Ecto neural progenitor cell (in vitro differentiated cells): ENCODE data around the gene SSTR3.
"Not testable (repeated sequence)": the region's sequence is repeated elsewhere in the genome, so short reads cannot be mapped to it uniquely, and the experiment has no call there.

Experiments used
- DNase-seq: peaks from one replicate; pipeline ENCODE4 v3.0.0-alpha.2; 2018; ENCODE audit warnings: low spot score

Gene SSTR3

DNA sequence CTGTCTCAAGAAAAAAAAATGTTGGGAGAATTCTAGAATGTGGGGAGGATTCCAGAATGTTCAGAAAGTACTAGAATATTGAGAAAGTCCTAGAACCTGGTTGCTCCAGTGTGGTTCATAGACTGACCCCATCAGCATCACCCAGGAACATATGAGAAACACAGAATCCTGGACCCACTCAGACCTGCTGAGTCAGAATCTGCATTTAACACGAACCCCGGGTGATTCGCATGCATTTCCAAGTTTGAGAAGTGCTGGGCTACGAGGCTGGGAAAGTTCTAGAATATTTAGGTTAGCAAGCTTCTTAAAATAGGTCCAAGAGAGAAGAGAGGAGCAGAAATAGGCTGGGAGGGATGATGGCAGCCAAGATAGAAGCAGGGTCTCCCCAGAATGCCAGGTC is 30.6 kb downstream of the SSTR3 start:
- no peak for DNase-seq

DNA sequence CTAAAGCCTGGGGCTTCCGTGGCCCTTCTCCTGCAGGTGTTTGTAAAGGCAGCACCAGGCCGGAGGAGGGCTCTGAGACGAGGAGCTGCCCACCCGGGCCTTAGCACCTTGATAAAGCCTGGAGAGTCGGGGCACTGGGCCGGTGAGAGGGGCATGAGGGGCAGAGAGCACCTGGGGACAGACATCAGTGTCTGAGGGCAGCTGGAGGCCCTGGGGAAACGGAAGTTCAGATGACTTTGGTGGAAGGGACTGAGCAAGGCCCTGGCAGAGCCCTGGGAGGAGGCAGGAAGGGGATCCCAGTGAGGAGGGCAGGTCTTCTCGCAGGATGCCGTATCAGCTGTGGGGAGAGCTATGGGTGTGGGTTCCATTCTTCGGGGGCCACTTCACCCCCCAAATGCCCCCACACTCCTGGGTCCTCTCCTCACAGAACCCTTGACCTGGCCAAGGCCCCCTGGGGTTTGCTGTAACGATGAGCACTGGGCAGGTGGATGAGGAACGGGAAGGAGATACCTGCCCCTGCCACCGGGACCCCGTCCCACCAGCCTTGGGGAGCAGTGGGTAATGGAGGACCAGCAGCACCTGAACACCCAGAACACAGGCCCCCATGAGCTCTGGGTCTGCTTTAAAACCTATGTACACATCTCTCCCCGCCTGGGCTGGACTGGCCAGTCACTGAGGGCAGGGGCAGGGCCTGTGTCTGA is 31.6 kb downstream of the SSTR3 start:
- DNase-seq: no peak

DNA sequence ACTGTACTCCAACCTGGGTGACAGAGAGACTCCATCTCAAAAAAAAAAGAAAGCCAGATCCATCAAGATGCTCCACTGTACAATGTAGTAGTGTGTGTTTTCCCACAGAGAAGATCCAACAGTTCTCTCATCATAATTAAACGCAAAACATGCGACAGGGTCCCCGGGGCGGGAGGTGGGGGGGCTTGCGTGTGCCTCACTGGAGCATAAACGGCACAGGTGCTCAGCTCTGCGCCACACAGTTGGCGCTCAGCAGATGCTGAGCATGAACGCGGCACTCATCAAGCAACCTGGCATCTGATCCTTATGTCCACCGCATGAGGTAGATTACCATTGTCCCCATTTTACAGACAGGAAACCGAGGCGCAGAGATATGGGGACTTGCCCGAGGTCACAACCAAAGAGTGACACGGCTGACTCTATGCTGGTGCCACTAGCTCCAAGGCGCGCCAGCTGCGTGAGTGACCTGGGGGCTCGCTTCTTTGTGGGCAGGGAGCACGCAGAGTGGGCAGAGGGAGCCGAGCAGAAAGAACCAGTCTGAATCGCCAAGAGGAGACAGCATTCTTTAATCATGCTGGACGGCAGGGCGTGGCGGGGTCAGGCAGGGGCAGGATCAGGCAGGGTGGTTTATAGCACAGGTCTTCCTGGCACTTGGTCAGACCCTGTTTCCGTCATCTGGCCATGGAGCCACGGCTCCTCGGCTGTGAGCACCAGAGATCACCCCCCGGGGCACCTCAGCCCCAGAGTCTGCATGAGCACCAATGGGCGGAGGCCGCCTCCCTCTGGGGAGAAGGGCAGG is 32.5 kb downstream of the SSTR3 start:
- DNase-seq: no peak

DNA sequence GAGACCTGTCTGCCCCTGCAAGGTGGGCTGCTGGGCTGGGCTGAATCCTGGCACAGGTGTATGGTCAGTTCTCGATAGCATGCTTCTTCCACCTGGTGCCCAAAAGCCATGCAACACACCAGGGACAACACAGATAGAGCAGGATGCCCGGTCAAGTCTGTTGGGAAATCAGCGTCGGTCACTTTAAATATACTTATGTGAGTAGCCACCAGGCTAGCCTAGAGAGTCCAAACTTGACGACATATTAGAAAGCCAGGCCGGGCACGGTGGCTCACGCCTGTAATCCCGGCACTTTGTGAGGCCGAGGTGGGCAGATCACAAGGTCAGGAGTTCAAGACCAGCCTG is 33.2 kb downstream of the SSTR3 start:
- no peak for DNase-seq

DNA sequence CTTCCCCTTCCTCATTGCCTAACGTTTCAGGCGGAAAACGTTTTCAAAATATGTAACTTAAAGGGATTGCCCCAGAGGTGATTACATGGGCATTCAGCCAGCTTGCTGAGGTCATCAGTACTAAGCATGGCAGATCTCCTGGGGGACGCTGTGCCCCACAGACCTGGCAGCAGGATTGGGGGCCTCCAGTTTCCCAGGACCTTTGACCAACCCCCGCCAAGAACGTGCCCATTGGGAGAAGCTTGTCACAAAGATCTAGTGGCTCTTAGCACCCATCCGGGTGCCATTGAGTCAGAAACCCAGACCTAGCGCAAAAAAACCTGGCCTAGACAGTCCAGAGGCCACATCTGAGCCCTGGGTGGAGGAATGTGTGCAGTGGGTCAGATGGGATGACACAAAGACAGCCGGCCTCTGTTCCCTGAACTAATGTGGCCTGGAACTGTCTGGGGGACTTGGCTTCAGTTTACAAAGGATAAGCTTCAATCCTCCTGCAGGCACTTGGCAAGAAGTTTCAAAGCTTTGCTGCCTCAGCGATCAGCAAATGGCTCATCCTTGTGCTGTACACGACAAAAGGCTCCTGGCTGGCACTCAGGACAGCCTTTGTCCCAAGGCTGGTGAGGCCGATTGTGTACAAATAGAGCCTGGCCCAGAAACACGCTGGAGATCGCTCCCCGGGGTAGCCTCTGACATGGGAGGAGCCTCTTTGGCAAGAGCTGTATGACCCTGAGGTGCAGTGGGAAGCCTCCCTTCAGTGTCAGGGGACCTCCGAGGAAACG is 33.7 kb downstream of the SSTR3 start:
- DNase-seq: no peak

DNA sequence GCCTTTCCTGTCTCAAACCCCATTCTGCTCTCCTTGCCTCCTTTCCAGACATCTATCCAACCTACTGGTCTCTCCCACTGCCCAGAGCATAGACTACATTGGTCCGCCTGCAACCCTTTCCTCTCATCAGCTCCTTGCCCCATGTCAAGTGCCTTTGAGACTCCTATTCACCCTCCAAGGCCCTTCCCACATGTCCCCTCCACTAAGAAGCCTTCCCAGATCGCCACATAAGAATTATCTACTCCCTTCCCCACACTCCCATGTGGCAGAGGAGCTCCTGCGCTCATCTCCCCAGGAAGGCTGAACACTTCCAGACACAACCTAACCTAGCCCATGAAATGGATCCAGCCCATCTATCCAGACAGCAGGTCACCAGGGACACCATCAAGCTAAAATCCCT is 34.5 kb downstream of the SSTR3 start:
- DNase-seq: no peak

DNA sequence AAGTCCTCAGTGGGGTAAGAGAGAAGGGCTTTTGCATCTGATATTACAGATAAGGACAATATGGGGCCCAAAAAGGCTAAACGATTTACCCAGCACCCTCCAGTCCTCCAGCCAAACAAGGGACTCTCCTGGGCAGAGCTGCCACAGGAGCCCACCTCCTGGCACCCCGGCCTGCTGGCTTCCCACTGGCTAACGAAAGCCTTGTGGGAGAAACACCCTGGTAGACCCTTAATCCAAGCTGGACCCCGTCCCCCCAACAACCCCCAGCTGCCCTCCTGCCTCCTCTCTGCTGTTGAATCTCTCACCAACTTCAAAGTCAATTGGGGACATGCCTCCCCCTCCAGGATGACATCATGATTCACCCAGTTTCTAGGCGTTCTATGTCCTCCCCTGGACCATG is 35.1 kb downstream of the SSTR3 start:
- no peak for DNase-seq

DNA sequence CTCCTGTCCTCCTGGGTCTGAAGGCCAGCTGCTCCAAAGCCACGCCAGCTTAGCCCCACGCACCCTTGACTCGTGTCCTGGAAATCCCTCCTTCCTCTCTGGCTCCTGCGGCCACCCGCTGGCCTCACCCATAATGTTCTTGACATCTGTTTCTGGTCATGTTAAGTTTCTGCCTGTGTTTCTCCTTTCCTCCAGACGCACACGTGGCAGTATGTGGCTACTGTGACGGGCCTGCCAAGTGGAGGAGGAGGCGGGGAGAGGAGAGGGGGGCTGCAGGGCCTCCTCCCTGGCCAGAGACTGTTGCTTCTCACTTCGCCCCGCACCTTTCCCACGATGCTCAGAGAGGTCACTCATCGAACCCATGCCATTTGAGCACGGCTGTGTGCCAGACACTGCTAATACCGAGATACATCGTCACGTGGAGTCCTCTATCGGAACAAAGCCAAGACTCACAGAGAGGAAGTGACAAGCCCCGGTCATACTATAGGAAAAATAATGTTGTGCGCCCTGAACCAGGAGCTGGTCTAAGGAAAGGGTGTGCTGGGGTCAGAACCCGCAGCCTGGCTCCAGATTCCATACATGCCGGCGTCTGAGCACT is 35.7 kb downstream of the SSTR3 start:
- no peak for DNase-seq

DNA sequence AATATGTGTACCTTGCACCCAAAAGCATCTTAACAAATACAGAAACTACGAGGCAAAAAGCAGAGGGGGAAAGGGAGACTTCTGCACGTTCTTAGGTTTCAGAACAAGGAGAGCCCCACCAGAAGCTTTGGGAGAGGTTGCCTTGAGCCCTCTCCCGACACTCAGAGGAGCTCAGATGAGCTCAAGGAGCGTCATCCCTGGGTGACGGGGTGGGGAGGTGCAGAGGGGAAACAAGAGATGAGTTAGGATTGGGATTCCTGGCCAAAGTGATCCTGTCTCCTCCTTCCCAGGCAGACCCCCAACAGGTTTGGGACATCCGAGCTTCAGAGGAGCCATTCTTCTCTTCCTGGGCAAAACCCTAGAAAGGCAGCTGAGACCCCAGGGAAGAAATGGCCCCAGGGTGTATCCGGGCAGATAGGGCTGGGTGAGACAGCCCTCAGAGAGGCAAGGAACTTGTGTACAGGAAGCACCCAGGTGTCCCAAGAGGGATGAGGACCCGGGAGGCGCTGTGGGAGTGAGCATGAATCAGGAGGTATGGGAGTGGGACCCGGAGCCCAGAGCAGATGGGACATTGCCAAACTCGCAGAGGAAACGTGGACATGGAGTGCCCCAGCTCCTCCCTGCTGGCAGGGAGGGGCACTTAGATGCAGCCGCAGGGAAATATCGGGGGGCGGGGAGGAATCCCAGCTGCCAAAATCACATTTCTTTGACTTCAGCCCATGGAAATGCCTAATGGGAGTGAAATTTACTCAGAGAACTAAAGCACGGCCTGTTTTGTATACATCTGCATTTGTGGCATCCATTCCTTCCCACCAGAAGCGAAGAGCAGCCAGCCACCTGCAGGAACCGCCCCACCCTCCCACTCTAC is 36.6 kb downstream of the SSTR3 start:
- no peak for DNase-seq

DNA sequence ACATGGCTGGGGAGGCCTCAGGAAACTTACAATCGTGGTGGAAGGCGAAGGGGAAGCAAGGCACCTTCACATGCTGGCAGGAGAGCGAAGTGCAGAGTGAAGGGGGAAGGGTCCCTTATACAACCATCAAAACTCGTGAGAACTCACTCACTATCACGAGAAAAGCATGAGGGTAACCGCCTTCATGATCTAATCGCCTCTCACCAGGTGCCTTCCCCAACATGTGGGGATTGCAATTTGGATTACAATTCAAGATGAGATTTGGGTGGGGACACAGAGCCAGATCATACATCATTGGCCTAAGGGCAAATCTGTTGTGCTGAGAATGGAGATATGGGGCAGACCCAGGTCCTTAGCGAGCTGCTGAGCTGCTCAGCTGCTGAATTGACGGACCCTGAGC is 37.3 kb downstream of the SSTR3 start:
- no peak for DNase-seq

DNA sequence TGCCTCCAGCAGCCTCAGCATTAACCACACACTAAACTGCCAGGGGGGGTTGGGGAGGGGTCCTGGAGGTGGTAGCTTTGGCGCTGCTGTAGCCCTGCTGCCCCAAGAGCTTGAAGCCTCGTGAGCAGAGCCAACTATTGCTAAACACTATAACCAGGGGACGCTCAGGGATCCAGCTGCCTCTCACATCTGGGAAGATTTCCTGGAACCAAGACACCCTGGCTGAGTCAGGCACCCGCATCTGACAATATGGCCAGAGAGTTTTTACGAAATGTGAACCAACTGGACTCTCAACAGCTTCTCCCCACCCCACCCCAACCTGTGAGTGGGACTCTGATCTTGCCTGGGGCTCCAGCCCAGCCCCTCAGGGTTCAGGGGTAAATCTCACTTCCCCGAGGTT is 38.6 kb downstream of the SSTR3 start:
- DNase-seq: no peak

DNA sequence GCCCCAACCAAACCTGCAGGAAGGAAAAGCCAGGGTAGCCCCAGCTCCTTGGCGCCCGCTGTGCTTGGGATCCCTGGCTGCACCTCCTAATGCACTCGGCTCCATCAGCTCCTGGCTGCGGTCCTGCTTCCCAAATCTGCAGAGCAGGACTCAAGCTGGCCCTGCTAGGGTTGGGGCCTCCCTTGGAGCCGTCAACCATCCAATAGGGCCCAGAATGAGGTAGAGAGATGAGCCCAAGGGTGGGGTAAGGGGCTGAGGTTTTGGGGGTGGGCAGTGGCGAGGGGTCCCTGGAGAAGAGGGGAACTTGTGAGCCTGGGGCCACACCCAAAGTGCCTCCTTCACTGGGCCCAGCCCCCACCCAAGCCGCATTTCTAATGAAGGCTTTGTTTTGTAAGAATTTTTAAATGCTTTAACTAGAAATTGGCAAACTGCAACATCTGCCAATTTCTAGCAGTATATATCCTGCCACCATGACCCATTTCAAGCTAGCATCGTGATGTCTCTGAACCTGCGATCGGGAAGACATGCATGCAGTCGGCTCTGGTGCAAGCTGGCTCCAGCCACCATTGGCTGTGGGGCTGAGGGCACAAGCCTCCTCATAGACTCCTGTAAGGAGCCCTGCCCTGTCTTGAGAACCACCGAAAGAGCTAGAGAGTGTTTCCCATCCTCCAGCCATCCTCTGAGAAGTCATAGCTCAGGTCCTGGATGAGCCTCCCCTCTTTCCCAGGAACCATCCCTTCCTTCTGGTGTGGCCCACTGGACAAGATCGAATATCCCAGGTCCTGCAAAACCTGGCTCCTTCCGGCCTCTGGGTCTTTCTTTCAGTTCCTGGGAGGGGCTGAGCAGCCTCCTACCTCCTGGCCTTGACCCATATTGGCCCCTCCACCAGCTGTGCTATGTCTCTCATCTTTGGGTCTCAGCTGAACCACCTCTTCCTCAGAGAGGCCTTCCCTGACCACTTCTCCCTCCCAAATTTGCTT is 39.7 kb downstream of the SSTR3 start:
- no peak for DNase-seq

DNA sequence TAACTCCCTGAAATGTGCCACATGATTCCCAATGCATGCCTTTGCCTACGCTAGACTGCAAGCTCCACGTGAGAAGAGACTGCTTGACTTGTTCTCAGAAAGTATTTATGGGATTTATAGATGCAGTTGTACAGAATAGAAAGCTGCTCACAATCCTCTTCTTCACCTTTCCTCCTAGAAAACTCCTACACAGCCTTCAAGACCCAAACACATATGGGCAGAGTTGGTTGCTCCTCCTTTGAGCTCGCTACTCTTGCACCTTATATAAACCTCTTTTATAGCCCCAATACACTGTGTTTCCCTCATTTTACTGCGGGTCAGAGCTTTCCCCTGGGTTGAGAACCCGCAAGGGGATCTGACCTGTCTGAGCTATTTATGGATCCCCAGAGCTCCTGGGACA is 40.6 kb downstream of the SSTR3 start:
- no peak for DNase-seq

DNA sequence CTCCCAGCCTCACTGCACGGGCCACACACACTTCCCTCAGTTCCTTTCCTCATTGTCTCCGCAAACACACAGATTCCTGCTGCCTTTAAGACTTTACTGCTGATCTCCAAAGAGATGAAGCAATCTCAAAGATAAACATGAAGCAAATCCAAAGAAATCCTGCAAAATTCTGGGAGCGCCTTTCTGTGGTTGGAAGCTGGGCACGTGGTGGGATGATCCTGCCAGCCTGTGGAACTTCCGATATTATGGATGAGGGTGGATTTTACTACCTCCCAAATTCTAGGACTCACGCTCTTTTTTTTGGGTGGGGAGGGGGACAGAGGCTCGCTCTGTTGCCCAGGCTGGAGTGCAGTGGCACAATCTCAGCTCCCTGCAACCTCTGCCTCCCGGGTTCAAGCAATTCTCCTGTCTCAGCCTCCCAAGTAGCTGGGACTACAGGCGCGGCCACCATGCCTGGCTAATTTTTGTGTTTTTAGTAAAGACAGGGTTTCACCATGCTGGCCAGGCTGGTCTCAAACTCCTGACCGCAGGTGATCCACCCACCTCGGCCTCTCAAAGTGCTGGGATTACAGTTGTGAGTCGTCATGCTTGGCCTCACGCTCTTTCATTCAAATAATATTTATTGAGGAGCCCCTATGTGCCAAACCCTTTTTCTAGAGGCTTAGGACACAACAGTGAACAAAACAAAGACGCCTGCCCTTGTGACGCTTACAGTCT is 41.4 kb downstream of the SSTR3 start:
- not testable (repeated sequence) for DNase-seq

DNA sequence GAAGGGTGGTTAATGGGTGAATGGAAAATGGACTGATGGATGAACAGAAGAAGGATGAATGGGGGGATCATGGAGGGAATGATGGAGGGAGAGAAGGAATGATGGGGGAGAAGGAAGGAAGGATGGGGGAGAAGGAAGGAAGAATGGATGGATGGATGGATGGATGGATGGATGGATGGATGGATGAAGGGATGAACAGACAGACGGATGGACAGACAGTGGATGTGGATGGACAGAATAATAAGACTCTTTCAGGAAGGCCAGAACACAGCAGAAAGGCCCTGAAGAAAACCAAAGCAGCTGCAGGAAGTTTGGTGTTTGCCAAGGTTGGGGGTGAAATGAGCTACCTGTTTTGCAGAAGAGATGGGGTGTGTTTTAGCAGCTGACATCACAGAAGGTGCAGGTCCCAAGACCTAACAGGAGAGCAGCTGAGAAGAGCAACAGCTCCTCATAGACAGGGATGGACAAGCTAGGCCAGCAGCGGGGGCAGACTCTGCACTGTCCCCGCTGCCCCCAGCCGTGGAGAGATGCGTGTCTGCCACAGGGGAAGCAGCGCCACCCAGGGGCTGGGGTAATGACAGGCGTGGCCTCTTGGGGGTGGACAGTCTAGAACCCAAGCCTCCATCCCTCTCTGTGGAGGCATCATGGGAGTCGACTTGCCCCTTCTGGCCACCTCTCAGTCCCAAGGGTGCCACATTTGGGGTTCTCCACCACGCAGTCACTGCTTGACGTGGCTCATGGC is 42.2 kb downstream of the SSTR3 start:
- no peak for DNase-seq

DNA sequence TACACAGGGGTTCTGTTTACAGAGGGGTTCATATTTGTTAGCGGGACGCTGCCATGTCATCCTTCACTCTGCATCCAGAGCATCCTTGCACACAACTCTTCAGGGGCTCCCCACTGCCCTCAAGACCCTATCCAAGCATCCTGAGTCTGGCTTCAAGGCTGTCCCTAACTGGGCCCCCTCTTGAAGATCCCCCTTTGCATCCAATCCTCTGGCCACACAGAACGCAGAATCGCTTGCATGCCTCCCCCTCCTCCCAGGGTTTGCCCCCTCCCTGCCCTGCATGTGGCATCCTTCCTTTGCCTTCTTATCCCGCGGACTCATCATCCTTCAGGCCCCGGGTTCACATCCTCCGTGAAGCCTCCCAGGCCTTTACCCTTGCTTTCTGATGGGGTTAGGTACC is 42.9 kb downstream of the SSTR3 start:
- DNase-seq: no peak

DNA sequence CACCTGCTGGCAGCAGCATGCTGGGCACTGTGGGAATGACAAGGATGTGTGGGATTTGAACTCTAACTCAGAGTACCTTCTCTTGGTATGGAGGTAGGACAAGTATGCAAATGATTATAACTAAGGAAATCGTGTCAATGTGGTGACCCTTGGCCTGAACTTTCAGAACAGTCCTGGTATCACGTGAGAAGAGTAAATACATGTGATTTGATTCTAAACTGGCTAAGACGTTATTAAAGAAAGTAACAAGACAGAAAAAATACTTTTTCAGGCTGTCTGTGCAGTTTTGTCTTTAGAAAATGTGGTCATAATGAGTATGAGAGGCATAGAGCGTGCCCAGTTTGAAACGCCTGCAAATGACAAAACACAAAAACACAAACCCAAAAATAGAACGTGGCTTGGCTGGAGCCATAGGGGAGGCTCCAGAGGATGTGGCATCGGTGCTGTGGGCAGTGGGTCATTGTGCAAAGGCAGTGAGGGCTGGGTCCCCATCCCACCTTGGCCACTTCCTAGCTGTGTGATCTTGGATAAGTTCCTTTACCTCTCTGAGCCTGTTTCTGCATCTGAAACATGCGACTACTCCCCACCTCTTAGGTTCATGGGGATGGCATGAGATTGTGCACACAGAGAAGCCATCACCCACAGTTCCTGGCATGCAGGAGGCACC is 44.2 kb downstream of the SSTR3 start:
- DNase-seq: no peak

DNA sequence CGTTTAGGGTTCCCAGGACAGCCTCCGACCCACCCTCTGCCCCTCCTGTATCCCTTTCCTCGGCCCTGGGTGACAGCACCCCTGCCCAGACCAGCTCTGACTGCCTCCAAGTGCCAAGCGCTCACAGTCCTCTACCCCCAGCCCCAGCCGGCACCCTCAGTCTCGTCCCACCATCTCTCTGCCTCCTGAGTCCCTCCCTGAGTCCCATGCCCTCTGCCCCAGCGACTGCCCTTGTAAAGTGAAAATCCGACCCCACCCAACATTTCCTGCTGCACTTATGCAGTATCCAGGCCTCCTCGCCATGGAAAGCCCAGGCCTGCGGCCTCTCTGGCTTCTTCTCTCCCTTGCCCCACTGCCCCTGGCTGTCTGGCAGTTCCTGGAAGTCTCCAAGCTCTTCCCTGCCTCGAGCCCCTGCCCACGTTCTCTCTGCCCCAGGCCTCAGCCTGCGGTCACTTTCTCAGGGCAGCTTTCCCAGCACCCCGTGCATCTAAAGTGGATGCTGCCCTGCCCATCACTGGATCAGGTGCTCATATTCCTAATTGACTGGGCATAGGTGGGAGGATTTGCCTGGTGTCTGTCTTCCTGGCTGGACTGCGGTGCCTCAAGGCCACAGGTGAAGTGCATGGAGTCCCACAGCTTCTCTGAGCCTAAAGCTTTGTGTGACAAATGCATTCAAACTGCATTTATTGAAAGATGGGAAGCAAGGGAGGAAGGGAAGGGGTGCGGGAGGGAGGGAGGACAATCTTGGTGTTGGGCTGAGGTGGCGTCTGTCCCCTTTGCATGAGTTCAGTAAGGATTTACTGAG is 44.9 kb downstream of the SSTR3 start:
- DNase-seq: no peak
